GM19099 (cell line): ENCODE results near the gene ABCF1.

Experiments used
- POLR2A ChIP-seq: IDR thresholded peaks from 3 replicates; pipeline ENCODE4 v1.6.1; 2011; ENCODE audit warnings: low read depth; ENCODE audit not compliant: insufficient read length; ENCODE audit errors: extremely low read depth

The ABCF1 gene

DNA sequence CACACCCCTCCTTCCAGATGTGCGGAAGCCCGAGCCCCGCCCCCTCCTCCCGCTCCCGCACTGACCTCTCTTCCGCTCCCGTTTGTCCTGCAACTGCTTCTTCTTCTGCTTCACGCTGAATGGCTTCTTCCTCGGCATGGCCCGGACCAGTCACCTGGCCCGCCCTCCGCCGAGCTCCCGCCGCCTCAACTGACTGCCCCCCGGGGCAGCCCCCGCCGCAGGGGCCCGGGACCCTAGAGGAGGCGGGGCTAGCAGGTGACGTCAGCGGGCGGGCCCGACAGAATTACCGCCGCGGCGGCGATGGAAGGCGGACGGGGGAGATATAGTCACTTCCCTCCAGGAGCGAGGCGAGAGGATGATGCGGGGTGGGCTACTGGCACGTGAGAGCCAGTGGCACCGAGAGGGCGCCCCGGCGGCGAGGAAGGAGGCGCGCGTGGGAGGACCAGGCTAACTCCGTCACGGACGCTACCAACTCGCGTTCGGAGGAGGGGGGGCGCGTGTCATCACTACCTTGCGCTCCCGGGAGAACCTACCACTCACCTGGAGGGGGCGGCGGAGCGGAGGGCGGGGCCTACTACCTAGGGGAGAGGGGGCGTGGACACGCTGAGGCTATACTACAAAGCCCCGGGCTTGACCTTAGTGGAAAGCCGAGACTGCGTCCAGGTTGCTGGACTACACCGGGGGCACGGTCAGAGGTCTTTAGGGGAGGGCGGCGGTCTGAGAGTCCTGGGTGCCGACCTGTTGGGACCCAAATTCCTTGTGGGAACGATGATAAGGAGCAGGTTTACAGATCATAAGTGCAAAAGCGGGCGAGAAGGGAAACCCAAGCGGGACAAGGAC, 15.0 kb upstream of the ABCF1 start, which contains the start of gene GNL1:
Gene GNL1, minus strand, starts transcription at position 424 of the 840 bp plus-strand sequence. Its CDS starts 286 bp downstream, at position 138.
- peak; percentile 52 for TF ChIP-seq POLR2A

DNA sequence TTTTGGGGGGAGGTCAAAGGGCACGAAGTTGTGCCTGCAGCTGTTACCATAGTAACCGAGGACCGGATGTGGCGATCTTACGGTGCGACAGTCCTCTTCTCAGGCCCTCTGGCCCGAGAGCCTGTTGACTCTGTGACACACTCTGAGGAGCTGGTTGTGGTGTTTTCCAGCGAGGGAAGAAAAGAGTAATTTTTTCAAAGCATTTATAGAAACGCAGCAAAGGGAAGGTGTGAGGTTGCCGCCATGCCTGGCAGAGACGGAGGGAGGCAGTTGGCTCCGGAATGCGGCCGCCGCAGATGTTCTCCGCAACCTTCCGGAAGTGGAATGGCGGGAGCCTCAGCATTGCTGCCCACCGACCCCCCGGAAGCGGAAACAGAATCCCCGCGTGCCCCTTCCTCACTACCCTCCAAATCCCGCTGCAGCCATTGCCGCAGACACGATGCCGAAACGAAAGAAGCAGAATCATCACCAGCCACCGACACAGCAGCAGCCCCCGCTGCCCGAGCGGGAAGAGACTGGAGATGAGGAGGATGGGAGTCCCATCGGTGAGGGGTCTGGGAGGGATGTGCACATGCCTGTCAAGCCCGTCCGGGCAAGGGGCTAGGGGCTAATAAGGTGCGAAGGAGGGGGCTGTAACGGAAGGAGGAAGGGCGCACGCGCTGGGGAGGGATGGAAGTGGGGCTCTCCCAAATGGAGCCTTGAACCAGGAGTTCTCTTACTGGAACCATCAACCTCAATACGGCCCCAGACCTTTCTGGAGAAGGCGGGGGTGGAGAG, 14.1 kb upstream of the ABCF1 start, which contains the start of gene PRR3:
Gene PRR3, plus strand, starts transcription at position 390 of the 777 bp plus-strand sequence. Its CDS starts 50 bp downstream, at position 440.
- TF ChIP-seq POLR2A: peak; percentile 65

DNA sequence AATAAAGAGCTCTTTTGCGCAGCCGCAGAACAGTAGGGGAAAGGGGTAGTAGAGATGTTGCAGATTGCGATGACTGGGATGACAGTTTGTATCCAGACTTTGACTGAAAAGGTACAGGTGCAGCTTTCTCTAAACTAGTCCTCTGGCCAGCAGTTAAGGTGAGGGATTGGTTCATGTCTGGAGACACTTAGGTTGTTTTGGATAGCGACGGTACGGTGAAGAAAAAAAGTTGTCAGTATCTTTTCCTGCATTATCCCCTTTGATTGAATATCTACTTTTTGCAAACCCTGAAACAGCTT, 13.6 kb upstream of the ABCF1 start:
- no peak for TF ChIP-seq POLR2A

DNA sequence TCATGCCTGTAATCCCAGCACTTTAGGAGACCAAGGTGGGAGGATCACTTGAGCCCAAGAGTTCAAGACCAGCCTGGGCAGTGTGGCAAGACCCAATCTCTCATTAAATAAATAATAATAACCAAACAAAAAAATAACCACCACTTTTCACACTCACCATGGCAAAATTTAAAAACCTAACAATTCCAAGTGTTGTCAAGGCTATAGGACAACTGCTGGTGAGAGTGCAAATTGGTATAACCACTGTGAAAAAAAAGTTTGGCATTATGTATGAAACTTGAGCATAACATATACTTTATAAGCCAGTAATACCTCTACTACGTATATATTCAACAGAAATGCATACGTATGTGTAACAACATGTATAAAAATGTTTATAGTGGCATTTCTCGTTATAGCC, 10.3 kb upstream of the ABCF1 start:
- TF ChIP-seq POLR2A: no peak

DNA sequence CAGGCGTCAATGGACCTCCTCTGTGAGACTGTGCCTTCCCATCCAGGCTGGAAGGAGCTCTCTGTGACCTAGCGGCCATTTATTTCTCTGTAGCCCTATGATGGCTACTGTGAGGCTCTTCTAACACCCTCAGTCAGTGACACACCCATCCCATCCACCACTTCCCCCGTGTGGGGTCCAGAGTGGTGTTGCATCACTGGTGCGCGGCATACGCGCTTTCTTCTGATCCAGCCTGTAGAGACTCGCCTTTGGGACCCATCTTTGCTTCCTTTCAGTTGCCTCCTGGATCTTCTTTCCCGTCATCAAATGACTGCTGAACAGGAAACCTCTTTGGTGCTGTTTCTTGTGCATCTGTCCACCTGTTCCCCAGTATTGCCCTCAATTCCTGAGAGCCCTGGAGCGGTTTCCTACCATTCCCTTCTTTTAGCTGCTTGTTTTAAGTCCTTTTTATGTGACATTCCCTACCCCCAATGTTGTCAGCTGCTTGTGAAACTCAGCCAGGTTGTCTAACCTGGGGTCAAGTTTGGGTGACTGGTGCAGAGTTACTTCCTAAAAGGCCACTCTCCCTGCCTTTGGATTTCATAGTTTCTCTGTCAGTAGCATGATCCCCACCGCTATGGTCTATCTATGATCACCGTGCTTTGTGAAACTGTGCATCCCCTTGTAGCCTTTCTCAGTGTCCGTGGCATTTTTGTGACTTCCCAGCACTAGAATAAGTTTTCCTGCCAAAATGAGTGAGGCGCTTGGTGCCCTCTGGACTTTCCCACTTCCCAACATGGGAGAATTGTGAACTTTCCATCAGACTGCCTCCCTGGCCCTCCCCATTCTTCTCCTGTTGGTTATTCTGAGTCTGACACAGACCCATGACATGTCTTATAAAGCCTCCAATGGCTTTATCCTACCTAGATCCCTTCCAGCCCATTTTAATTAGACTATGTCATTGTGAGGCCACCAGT, 8.5 kb upstream of the ABCF1 start:
- no peak for TF ChIP-seq POLR2A

DNA sequence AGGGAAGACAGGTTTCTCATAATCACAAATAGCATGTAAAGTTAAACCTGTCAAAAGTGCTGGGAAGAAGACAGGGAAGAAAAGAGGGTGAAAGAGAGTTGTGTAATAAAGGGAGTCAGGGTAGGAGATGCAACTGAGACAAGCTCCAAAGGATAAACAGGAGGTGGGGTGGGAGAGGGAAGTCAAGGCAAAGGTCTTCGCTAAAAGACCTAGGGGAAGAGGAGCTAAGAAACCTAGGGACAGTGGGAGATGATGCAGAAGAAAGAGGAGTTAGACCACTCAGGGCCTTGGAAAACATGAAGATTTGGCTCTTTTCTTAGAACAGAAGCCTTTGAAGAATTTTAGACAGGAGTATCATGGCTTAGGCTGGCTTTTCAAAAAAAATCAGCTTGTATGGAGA, 7.1 kb upstream of the ABCF1 start:
- TF ChIP-seq POLR2A: no peak

DNA sequence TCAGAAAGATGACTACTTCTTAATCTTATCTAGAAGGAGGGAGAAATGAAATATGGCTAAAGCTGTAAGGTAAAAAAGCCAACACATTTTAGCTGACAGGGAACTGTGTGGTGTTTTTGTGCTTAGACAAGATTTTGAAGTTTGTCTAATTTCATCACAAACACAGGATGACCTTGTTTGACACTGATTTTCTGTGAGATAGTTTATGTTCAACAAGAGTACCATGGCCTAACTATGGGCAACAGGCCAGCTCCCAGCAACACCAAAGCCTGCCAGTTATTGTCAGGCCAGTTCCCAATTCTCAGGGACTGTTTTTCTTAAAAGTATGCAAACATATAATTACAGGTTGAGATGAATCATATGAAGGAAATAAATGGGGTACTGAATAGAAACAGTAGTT, 5.5 kb upstream of the ABCF1 start:
- TF ChIP-seq POLR2A: no peak

DNA sequence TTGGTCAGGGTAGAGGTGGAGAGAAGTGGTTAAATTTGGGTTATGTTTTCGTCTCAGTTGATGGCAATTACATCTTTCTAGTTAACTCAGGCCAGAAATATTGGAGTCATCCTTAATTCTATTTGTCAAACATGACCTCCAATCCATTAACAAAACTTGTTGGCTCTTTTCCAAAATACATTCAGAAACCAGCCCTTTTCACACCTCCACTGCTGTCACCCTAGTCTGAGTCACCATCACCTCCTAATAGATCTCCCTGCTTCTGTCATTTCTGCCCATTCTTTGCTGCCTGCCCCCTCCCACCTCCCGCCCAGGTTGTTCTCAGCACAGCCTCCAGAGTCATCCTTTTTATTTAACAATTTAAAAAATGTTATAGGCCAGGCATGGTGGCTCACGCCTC, 3.0 kb upstream of the ABCF1 start:
- TF ChIP-seq POLR2A: no peak

DNA sequence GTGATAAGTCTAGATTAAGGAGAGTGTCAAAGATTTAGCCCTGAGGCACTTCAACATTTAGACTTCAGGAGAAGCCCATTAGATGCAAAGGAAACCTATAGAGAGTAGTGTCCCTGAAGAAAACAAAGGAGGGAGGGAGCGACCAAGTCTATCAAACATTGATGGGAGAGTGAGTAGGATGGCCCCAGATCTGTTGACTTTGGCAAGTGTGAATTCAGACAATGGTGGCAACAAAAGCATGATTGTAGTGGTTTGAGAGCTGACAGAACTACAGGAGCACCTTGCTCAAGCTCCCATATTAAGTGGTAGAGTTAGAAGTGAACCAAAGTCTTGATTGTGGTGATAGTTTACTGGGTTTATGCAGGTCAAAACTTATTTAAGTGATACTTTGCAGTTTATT, 979 bp upstream of the ABCF1 start:
- TF ChIP-seq POLR2A: no peak

DNA sequence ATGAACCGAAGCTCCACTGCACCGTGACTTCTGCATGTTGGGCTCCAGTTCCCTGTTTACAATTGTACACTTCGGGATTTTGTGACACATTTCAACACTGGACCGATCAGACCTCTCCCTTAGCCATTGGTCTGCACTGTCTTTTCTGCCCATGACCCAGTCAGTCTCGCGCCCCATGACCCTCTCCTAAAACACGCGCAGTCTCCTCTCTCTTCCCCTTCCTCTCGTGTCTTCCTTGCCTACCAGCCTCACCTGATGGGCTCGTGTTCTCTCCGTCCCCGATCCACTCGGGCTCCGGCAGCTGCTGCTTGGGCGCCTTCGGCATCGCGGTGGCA, 535 bp upstream of the ABCF1 start:
- TF ChIP-seq POLR2A: no peak

DNA sequence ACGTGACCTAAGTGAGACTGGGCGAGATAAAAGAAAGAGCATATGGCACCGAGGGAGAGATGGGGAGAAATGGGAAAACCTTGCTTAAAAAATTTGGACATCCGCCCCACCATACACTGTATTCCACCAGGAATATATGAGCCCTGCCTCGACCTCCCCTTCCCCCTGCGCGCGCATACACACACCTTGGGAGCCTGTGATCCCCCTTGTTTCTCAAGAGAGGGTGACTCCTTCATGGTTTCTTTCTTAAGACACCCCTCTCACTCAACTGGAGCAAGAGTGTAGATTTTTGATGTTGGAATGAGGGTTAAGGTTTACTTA, 480 bp downstream of the ABCF1 start:
- no peak for TF ChIP-seq POLR2A

DNA sequence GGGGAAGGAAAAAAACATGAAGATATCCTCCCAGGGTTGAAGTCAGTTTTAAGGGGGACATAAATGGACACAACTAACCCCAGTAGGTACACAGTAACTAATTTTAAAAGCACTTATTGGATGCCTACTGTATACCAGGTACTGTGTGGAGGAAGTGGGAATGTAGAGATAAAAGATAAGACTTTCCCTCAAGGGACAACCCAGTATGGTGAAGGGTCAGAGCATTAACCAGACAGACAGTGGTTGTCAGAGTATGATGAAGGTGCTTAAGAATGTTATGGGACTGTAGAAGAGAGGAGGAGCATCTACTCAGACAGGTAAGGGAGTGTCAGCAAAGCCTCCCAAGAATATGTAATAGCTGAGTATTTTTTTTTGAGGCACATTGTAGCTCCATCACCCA, 906 bp downstream of the ABCF1 start:
- TF ChIP-seq POLR2A: no peak

DNA sequence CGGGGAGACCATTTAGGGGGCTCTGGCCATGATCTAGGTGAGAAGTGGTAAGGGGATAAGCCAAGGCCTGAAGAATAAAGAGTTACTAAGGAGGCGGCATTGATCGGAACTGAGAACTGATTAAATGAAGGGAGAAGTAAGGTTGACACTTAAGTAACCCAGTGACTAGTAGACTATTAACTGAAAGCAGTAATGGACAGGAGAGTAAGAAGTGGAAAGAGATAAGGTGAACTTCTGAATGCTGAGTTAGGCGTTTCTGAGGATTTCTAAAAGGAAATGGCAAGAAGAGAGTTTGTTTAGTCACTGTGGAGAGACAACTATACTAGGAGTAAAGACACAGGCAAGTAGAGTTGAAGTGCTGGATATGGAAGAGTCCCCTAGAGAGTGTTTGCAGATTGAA, 1.9 kb downstream of the ABCF1 start:
- no peak for TF ChIP-seq POLR2A

DNA sequence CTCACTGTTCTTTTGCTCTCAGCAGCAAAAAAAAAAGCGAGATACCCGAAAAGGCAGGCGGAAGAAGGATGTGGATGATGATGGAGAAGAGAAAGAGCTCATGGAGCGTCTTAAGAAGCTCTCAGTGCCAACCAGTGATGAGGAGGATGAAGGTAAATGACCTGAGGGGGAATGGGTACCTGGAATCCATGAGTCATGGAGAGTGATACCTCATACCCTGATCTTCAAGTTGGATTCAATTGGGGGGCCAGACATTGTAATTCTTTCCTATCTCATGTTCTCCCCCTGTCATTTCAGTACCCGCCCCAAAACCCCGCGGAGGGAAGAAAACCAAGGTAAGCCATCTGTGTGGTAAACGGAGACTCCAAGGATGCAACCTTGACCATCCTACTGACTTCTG, 6.8 kb downstream of the ABCF1 start:
- no peak for TF ChIP-seq POLR2A

DNA sequence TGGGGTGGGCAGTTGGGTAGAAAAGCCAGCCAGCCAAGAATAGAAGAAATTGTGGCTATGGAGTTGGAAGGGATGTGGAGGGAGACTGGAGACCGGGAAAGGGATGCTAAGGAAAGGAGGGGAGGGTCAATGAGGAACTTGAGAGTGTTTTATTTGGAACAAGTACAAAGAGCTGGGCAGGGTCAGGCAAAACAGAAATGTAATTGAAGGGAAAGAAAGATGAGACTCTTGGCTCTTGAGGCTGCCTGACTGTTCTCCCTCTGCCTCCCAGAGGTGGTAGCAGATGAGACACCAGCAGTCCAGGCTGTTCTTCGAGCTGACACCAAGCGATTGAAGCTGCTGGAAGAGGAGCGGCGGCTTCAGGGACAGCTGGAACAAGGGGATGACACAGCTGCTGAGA, 12.7 kb downstream of the ABCF1 start:
- no peak for TF ChIP-seq POLR2A
